Omental fat pad (tissue), 4 donors: Measurements from ENCODE around the gene ODC1. TPM values are rescaled to one million over a fixed set of nuclear protein-coding genes. Genes with fewer than 3 reads are reported as not detected.
"Not testable (repeated sequence)": the region's sequence is repeated elsewhere in the genome, so short reads cannot be mapped to it uniquely, and the experiment has no call there.

Experiments used
- ATAC-seq: fragments of 150-250 bp; one replicate; pipeline ENCODE4 v1.9.1; 2016; ENCODE audit warnings: mild to moderate bottlenecking, moderate library complexity; ENCODE audit not compliant: low FRiP score
- DNase-seq: peaks from one replicate; pipeline ENCODE4 v3.0.0-alpha.2; 2019; ENCODE audit warnings: low spot score
- total RNA-seq, 4 donors: library from RNA; depleted of rRNA; stranded (reverse); fragments of >200 nt; gene quantifications; one replicate each; pipeline ENCODE4 v1.1.0, GENCODE V29; 2016
- TF ChIP-seq, protein P1 (sequence below), 3 donors: fragments of 450-650 bp; IDR thresholded peaks; one replicate each; pipeline ENCODE4 v1.5.1; 2016 to 2017; ENCODE audit warnings: antibody characterized with exemption in 3 of 3, mild to moderate bottlenecking in 3 of 3, moderate library complexity in 2 of 3

The ODC1 gene
- total RNA-seq, 4 donors from 2014 or later, result 46.8 to 264 (median 114) TPM

DNA sequence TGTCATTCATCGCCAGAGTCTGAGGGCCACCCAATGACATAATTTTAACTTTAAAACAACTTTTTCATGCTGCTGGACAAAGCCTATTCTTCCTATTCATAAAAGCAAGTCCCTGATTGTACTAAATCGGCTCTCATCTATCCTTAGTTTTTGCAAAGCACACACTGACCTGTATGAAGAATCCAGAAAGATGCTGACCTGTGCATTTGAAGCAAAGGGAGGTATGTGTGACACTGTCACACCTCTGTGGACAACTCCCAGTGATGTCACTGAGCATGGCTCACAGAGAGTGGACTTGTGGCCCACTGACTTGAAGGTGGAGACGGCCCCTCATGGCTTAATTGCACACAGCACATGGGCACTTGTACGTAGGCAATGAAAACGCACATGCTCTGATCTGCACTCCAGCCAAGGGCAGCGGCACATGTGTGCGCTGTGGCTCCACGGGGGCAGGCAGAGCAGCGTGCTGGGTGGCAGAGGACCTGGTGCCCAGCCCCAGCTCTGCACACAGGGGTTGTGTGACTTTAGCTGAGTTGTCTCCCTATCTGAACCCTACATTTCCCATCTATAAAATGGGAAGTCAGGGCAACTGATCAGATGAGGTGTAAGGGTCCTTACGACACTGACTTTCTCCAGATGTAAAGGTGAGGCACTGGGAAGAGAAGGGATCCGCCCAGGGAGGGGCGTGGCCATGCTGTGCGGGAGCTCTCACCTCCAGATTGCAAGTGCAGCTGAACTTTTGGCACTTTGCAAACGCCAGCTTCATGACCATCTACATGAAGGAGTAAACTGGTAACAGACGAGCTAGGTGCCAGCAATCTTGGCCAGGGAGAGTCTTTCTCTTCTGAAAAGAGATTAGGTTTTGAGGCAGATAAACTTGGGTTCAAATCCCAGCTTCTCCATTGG, 14.3 kb upstream of the ODC1 start:
- DNase-seq, result no peak
- no peak for ATAC-seq
- TF ChIP-seq, protein P1, sequence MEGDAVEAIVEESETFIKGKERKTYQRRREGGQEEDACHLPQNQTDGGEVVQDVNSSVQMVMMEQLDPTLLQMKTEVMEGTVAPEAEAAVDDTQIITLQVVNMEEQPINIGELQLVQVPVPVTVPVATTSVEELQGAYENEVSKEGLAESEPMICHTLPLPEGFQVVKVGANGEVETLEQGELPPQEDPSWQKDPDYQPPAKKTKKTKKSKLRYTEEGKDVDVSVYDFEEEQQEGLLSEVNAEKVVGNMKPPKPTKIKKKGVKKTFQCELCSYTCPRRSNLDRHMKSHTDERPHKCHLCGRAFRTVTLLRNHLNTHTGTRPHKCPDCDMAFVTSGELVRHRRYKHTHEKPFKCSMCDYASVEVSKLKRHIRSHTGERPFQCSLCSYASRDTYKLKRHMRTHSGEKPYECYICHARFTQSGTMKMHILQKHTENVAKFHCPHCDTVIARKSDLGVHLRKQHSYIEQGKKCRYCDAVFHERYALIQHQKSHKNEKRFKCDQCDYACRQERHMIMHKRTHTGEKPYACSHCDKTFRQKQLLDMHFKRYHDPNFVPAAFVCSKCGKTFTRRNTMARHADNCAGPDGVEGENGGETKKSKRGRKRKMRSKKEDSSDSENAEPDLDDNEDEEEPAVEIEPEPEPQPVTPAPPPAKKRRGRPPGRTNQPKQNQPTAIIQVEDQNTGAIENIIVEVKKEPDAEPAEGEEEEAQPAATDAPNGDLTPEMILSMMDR (IDR thresholded peaks at IDR 0.05), result no peak

DNA sequence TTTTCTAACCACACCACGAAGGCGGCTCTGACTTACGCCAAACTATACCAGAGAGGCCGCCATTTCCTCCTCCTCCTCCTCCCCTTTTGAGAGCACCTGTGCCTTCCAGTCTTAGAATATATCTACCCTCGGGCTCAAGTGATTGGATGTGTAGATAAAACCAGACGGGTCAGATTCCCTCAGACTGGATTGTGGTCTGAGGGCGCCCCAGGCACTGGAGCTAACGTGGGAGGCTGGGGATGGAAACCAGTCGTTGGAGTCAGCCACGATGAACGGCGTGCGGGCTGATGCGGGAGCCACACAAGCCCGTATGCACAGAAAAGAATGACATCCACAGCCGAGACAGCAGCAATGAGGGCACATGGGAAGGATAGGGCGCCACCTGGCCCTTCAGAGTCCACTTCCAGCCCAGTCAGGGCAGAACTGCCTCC, 12.3 kb upstream of the ODC1 start:
- no peak for DNase-seq
- no peak for ATAC-seq
- TF ChIP-seq, protein P1 (IDR thresholded peaks at IDR 0.05), result no peak

DNA sequence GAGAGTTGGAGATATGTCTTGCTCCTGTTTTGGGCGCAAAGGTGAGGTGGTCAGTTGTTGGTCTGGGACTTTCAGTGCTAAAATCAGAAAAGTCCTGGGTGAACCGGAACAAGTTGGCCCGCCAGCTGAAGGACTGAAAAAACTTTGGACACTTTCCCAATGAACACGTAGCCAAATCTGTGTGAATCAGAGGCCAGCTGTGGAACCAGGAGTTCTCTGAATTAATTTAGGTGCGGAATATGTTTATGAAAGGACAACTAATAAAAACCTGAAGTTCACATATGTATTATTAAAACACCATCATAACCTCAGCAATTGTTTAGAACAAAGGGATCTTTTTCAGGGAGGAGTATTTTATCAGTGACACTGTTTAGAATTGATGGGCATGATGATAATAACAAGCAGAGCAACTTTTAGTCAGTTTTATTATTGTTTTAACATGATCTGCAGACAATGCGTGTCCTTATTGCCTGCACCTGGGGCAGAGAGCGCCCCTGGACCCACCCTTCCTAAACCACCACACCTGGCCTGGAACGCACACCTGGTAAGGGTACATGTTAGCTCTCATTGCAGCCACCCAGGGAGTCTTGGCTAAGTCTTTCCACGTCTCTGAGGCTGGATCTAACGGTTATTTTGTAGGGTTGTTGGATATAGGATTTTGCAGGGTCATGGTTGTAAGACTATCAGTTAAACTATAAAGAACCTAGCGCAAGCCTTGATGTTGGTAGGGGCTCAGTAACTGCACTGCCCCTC, 9.9 kb upstream of the ODC1 start:
- TF ChIP-seq, protein P1 (IDR thresholded peaks at IDR 0.05), result no peak
- no peak for ATAC-seq
- no peak for DNase-seq

DNA sequence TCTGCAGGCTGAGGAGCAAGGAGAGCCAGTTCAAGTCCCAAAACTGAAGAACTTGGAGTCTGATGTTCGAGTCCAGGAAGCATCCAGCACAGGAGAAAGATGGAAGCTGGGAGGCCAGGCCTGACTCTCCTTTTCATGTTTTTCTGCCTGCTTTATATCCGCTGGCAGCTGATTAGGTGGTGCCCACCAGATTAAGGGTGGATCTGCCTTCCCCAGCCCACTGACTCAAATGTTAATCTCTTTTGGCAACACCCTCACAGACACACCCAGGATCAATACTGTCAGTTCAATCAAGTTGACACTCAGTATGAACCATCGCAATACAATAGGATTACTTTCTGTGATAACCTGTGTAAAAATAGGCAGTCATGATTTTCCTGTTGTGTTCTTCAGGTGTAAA, 9.1 kb upstream of the ODC1 start:
- DNase-seq, ATAC-seq: not testable (repeated sequence)

DNA sequence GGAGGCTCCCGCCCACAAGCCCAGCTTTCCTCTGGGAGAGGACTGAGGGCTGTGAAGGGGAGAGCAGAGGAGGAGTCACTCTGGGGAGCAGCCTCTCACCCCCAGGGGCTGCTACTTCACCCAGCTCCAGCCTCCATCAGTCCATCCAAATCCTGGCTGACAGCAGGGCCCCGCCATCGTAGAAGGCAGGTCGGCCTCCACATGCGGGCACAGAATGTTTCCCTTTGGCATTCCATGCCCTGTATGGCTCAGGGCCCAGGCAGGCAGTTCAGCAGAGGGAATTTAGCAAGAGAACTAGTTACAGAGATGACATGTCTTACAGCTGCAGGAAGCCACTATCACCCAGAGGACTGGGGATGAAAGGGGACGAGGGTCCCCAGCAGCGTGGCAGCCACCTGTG, 6.4 kb upstream of the ODC1 start:
- DNase-seq (no peak), ATAC-seq (no peak)
- TF ChIP-seq, protein P1 (IDR thresholded peaks at IDR 0.05), result no peak

DNA sequence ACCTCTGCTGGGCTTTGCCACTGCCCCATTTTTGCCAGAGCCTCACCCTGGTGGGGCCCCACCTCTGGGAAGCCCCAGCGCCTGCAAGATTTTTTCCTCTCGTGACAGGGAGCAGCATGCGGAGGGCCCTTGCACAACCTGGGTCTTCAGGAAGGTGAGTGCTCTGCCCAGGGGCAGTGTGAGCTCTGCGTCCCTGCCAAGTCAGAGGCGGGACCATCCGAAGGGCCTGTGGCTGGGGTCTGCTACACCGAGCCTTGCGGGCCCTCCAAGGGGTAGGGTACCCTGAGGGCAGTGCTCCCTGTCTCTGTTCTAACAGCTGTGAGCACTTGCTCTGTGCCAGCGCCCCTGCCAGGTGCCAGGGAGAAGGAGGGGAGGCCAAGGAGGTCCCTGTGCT, 5.8 kb upstream of the ODC1 start:
- no peak for ATAC-seq
- TF ChIP-seq, protein P1 (IDR thresholded peaks at IDR 0.05), result no peak
- DNase-seq, result no peak
